H1 (cell line): ENCODE results near the gene DOK6. TPM values are rescaled to one million over a fixed set of nuclear protein-coding genes. Genes with fewer than 3 reads are reported as not detected.
A peak's percentile ranks its signal among the peaks of the same experiment; 100 is the strongest.

ENCODE experiments used
- CTCF ChIA-PET: fragments of 300-600 bp; sonication (Branson Sonifier 250); formaldehyde crosslinking; loops from one replicate; lab custom pipeline; 2021; ENCODE audit not compliant: partially characterized antibody; lab: Charles Lee
- POLR2A ChIA-PET: fragments of 300-600 bp; sonication (Branson Sonifier 250); formaldehyde crosslinking; loops from one replicate; lab custom pipeline; 2021; ENCODE audit warnings: inconsistent platforms; ENCODE audit not compliant: partially characterized antibody; lab: Charles Lee
- DNase-seq, 2 experiments: peaks; one replicate each; pipeline versions ENCODE4 v3.0.0 to v3.0.0-alpha.2; 2010 to 2022; ENCODE audit warnings: low spot score in 2 of 2, low read depth in 1 of 2, mixed read lengths in 1 of 2
- FAIRE-seq: peaks from 2 replicates; lab custom pipeline; 2011; peaks lifted over from hg19 to GRCh38; lab: Jason Lieb, UNC
- H2AFZ ChIP-seq: 2 replicates; pipeline ENCODE4 v1.8.1; 2012; ENCODE audit warnings: low read length, inconsistent platforms
- H2AK5ac ChIP-seq: 2 replicates; pipeline ENCODE4 v1.6.1; 2013; ENCODE audit warnings: low read depth, low read length
- H2BK120ac ChIP-seq: replicated peaks from 2 replicates; pipeline ENCODE3; 2013; ENCODE audit warnings: low read depth, low read length, inconsistent platforms
- H2BK12ac ChIP-seq: 2 replicates; pipeline ENCODE4 v1.6.1; 2013; ENCODE audit warnings: low read depth, low read length
- H2BK15ac ChIP-seq: 2 replicates; pipeline ENCODE4 v1.6.1; 2013; ENCODE audit warnings: low read length
- H2BK20ac ChIP-seq: 2 replicates; pipeline ENCODE4 v1.6.1; 2013; ENCODE audit warnings: low read length
- H2BK5ac ChIP-seq: 2 replicates; pipeline ENCODE4 v1.6.1; 2013; ENCODE audit warnings: low read depth, low read length
- H3K14ac ChIP-seq: 2 replicates; pipeline ENCODE4 v1.6.1; 2013; ENCODE audit warnings: inconsistent platforms; ENCODE audit not compliant: insufficient read length
- H3K18ac ChIP-seq: 2 replicates; pipeline ENCODE4 v1.6.1; 2013; ENCODE audit warnings: low read length; ENCODE audit errors: extremely low read depth
- H3K23ac ChIP-seq: 2 replicates; pipeline ENCODE4 v1.6.1; 2013; ENCODE audit warnings: inconsistent platforms; ENCODE audit not compliant: insufficient read length
- H3K23me2 ChIP-seq: 2 replicates; pipeline ENCODE4 v1.6.1; 2013; ENCODE audit warnings: low read depth, low read length
- H3K27ac ChIP-seq: 2 replicates; pipeline ENCODE4 v1.6.1; 2011; ENCODE audit warnings: low read depth, low read length, inconsistent platforms
- H3K27me3 ChIP-seq, 4 experiments: replicated peaks in 1 of 4; 1 replicate in 1 of 4; 2 replicates in 3 of 4; pipeline versions ENCODE4 v1.6.1 to v1.8.1; 2011 to 2013; ENCODE audit warnings: low read length in 3 of 4, mild to moderate bottlenecking in 3 of 4, inconsistent platforms in 2 of 4, mixed read lengths in 2 of 4, moderate library complexity in 1 of 4; ENCODE audit not compliant: control insufficient read depth in 3 of 4, insufficient read depth in 3 of 4; ENCODE audit errors: extremely low read depth in 1 of 4
- H3K36me3 ChIP-seq, 4 experiments: 2 replicates each; pipeline versions ENCODE4 v1.6.1 to v1.8.1; 2011 to 2013; ENCODE audit warnings: mild to moderate bottlenecking in 4 of 4, low read length in 3 of 4, moderate library complexity in 2 of 4, control low read depth in 1 of 4, inconsistent platforms in 1 of 4; ENCODE audit not compliant: insufficient read depth in 4 of 4, control insufficient read depth in 2 of 4
- H3K4ac ChIP-seq: replicated peaks from 2 replicates; pipeline ENCODE3; 2013; ENCODE audit warnings: low read length, low read depth, mixed read lengths, inconsistent platforms; ENCODE audit not compliant: insufficient read length
- H3K4me1 ChIP-seq, 4 experiments: replicated peaks in 1 of 4; 1 replicate in 1 of 4; 2 replicates in 3 of 4; pipeline versions ENCODE4 v1.6.1 to v1.8.1; 2011 to 2013; ENCODE audit warnings: low read length in 3 of 4, inconsistent platforms in 2 of 4, mixed read lengths in 1 of 4; ENCODE audit not compliant: insufficient read depth in 4 of 4, control insufficient read depth in 3 of 4
- H3K4me2 ChIP-seq, 2 experiments: 2 replicates each; pipeline versions ENCODE4 v1.6.1 to v1.8.1; 2011 to 2013; ENCODE audit warnings: low read depth in 2 of 2, low read length in 2 of 2, control low read depth in 1 of 2, inconsistent platforms in 1 of 2, mild to moderate bottlenecking in 1 of 2; ENCODE audit not compliant: insufficient read depth in 1 of 2
- H3K4me3 ChIP-seq, 4 experiments: fragments of 200-600, 300-600 bp in 1 of 4; sonication (generic), shearing (Covaris generic), sonication (Bioruptor Twin) in 1 of 4; 2 replicates each; pipeline versions ENCODE4 v1.5.1 to v1.8.1; 2011 to 2016; ENCODE audit warnings: low read length in 4 of 4, low read depth in 3 of 4, control low read depth in 2 of 4, inconsistent platforms in 2 of 4, mild to moderate bottlenecking in 2 of 4, mixed read lengths in 1 of 4, moderate library complexity in 1 of 4; ENCODE audit not compliant: insufficient read depth in 2 of 4; ENCODE audit errors: extremely low read depth in 1 of 4
- H3K56ac ChIP-seq: replicated peaks from 2 replicates; pipeline ENCODE3; 2013; ENCODE audit warnings: low read depth, mild to moderate bottlenecking, mixed read lengths, low read length, inconsistent platforms; ENCODE audit not compliant: insufficient read length
- H3K79me1 ChIP-seq: 2 replicates; pipeline ENCODE4 v1.6.1; 2013; ENCODE audit warnings: low read depth, low read length, control low read depth
- H3K79me2 ChIP-seq, 2 experiments: 2 replicates each; pipeline versions ENCODE4 v1.6.1 to v1.8.1; 2012 to 2013; ENCODE audit warnings: low read length in 2 of 2, mild to moderate bottlenecking in 2 of 2, inconsistent platforms in 1 of 2; ENCODE audit not compliant: insufficient read depth in 2 of 2, control insufficient read depth in 1 of 2
- H3K9ac ChIP-seq, 4 experiments: replicated peaks in 1 of 4; 1 replicate in 1 of 4; 2 replicates in 3 of 4; pipeline versions ENCODE4 v1.6.1 to v1.8.1; 2011 to 2013; ENCODE audit warnings: low read depth in 3 of 4, low read length in 3 of 4, control low read depth in 2 of 4, mild to moderate bottlenecking in 2 of 4, moderate library complexity in 2 of 4, inconsistent platforms in 1 of 4; ENCODE audit errors: extremely low read depth in 1 of 4
- H3K9me3 ChIP-seq, 2 experiments: 2 replicates each; pipeline versions ENCODE4 v1.6.1 to v1.8.1; 2012 to 2013; ENCODE audit warnings: mild to moderate bottlenecking in 2 of 2, moderate library complexity in 2 of 2, control low read depth in 1 of 2, inconsistent platforms in 1 of 2, low read depth in 1 of 2, low read length in 1 of 2, mixed read lengths in 1 of 2; ENCODE audit not compliant: insufficient read depth in 2 of 2
- H4K20me1 ChIP-seq, 2 experiments: replicated peaks in 1 of 2; 2 replicates each; pipeline versions ENCODE3 to v1.8.1; 2011 to 2013; ENCODE audit warnings: inconsistent platforms in 2 of 2, low read length in 2 of 2, mild to moderate bottlenecking in 1 of 2; ENCODE audit not compliant: insufficient read depth in 2 of 2, control insufficient read depth in 1 of 2
- H4K5ac ChIP-seq: 2 replicates; pipeline ENCODE4 v1.6.1; 2013; ENCODE audit warnings: low read length, low read depth, mixed read lengths, inconsistent platforms; ENCODE audit not compliant: insufficient read length
- H4K8ac ChIP-seq: 2 replicates; pipeline ENCODE4 v1.8.0; 2013; ENCODE audit warnings: mild to moderate bottlenecking, moderate library complexity, low read length, inconsistent platforms; ENCODE audit not compliant: insufficient read depth; ENCODE audit errors: extremely low read depth
- H4K91ac ChIP-seq: replicated peaks from 2 replicates; pipeline ENCODE3; 2013; ENCODE audit warnings: low read length, mixed read lengths, inconsistent platforms; ENCODE audit not compliant: insufficient read length
- EP300 ChIP-seq, 2 experiments: IDR thresholded peaks; 1 replicate in 1 of 2; 2 replicates in 1 of 2; pipeline ENCODE4 v1.6.1; 2011 to 2012; ENCODE audit warnings: low read depth in 2 of 2, low read length in 2 of 2, mild to moderate bottlenecking in 2 of 2, borderline replicate concordance in 1 of 2, inconsistent platforms in 1 of 2, moderate library complexity in 1 of 2
- MAFK ChIP-seq: IDR thresholded peaks from 2 replicates; pipeline ENCODE4 v1.6.1; 2012; ENCODE audit warnings: low read depth, mild to moderate bottlenecking, improper control_type of control experiment, low read length
- TAF1 ChIP-seq: IDR thresholded peaks from 2 replicates; pipeline ENCODE4 v1.6.1; 2011; ENCODE audit warnings: mild to moderate bottlenecking, low read depth, low read length
- ZNF274 ChIP-seq: IDR thresholded peaks from 2 replicates; pipeline ENCODE4 v1.7.0; 2012; ENCODE audit warnings: low read length, borderline replicate concordance; ENCODE audit errors: extremely low read depth
- WGBS, 2 experiments: shearing (Covaris generic) in 1 of 2; methylation state at CpG; one replicate each; pipeline versions ENCODE4 v1.1.6 to v1.1.7; 2013 to 2015; ENCODE audit warnings: low lambda C conversion rate in 2 of 2, mixed read lengths in 2 of 2, inconsistent platforms in 1 of 2, low coverage in 1 of 2, missing lambda C conversion rate in 1 of 2; ENCODE audit not compliant: insufficient replicate concordance in 2 of 2, insufficient coverage in 1 of 2, insufficient read length in 1 of 2; ENCODE audit errors: extremely low coverage in 1 of 2, missing lambda C conversion rate in 1 of 2; 5-methylcytosine and 5-hydroxymethylcytosine counted together
- polyA plus RNA-seq, 7 experiments: library from polyadenylated mRNA; depleted of rRNA in 3 of 7; stranded (reverse) in 5 of 7; unstranded in 2 of 7; fragments of >200 nt in 5 of 7; fragments of 200-250 nt in 2 of 7; gene quantifications; 1 replicate in 5 of 7; 2 replicates in 1 of 7; 4 replicates in 1 of 7; pipeline versions ENCODE4 v1.2.1 to v1.2.3, GENCODE V29; 2011 to 2013; ENCODE audit warnings: missing spikeins in 2 of 7, mixed read lengths in 2 of 7
- total RNA-seq: library from RNA; stranded (reverse); fragmentation: NEBNext Ultra II Directional; extraction: Animal tissue kit (Norgen Biotek cat#: 25700); gene quantifications from 2 replicates; pipeline ENCODE4 v1.2.1, GENCODE V29; 2021

The DOK6 gene
- total and polyA plus RNA-seq, 2 of the 8 experiments (the other 6 are each of a cell fraction or from before 2014, with no cell fraction given) = 0.33 to 0.50 TPM

- Histone ChIP-seq H2BK20ac (no peak overlapping the region), H3K14ac (no peak overlapping the region), H3K79me2 (no peaks in the 10 kb centered on the region), H4K20me1 (no peaks in the 10 kb centered on the region), H3K23me2 (no peaks in the 10 kb centered on the region; the same call in 1 of the 2 replicates), H2AK5ac (no peak overlapping the region), H3K23ac (no peak overlapping the region), H2BK12ac (no peak overlapping the region), H3K27me3 (no peaks in the 10 kb centered on the region), H4K5ac (no peak overlapping the region), H2BK5ac (no peak overlapping the region), H3K27ac (no peak overlapping the region), H4K8ac (no peak overlapping the region), H2BK15ac (no peak overlapping the region), H3K9me3 (no peaks in the 10 kb centered on the region), H4K91ac (no peak overlapping the region), H3K79me1 (no peaks in the 10 kb centered on the region), H3K4me3 (no peak overlapping the region), H3K4me2 (no peak overlapping the region), H3K4ac (no peak overlapping the region), H2AFZ (peak overlapping the region; percentile 40; the same call in 1 of the 2 replicates), H3K9ac (no peak overlapping the region), H3K56ac (no peak overlapping the region), H3K18ac (no peak overlapping the region), H3K36me3 (no peaks in the 10 kb centered on the region; a peak in 1 of 8 replicates), H3K4me1 (peaks cover 0 to 8% (median 0%) of the 10 kb centered on the region in 4 experiments; a peak in 2 of 7 replicates), H2BK120ac (no peak overlapping the region)
- ChIA-PET CTCF (interaction anchor here (0.6 to 1.2 kb wide), 4 partner anchors 22 to 243 kb away, joined by 3 to 5 read pairs (median 3); no protein-coding TSS in a partner anchor), POLR2A (no interaction called here)
- no peak for DNase-seq
- TF ChIP-seq EP300 (IDR thresholded peaks at IDR 0.05; ENCODE audit: borderline replicate concordance in 1 of 2, low read depth in 2 of 2, low read length in 2 of 2) = no peak
- no peak for TF ChIP-seq ZNF274
- TF ChIP-seq MAFK = peak; percentile 61
- TF ChIP-seq TAF1 = no peak
- no peak for FAIRE-seq
- 73% methylated on average over 5 of the region's 5 CpGs; no CpG with 5 or more reads in 1 of the 2 experiments for WGBS, 2 experiments
Observed at GRCh38 chr18:69843015-69843414, 442.3 kb downstream of the DOK6 start.
